DND-41 (cell line): Measurements from ENCODE around the gene ANKRD13D.

Source experiments
- CTCF ChIP-seq: IDR thresholded peaks from 2 replicates; pipeline ENCODE4 v1.5.1; 2012; ENCODE audit warnings: borderline replicate concordance, low read length, moderate library complexity, mild to moderate bottlenecking; ENCODE audit not compliant: poor library complexity, severe bottlenecking; ENCODE audit errors: extremely low read depth
- EZH2 ChIP-seq: IDR thresholded peaks from 3 replicates; pipeline ENCODE4 v1.6.1; 2012; ENCODE audit warnings: borderline replicate concordance, low read depth, mild to moderate bottlenecking, moderate library complexity, low read length, inconsistent platforms; ENCODE audit not compliant: severe bottlenecking

DNA sequence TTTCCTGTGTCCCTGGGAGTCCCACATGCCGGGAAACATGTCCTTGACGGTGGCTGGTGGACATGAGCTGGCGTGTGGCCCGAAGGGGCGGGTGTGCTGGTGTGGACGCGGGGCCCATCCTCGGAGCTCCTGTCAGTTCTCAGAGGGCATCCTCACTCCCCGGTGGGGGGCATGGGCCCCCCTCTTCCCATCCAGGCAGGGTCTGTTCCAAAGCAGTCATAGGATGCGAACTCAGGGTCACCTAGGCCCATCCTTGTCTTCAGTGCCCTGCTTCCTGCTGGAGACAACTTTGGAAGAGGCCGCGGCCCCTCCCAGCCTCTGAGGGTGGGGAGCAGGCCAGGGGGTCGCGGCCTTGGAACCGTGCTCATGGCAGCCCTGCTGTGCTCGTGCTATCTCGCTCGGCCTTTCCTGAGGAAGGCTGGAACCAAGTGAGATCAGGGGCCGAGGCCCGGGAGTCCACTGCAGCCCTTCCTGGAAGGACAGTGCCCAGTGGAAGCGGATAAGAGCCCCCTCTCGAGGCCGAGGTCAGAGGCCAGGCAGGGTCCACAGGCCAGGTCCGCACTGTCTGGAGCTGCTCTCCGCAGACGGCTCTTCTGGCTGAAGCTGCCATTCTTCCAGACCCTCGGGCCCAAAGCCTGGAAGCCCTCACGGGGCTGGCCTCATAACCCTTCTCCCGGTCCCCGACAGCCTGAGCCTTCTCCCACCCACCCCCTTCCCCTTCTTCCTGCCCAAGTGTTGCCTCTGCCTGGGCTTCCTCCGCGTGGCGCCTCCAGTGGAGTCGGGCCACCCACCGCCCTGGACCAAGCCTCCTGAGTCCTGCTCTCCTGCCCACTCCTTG lies 14.1 kb upstream of the ANKRD13D start:
- no peak for TF ChIP-seq EZH2
- no peak for TF ChIP-seq CTCF
